K562 (cell line): Measurements from ENCODE around the gene BMPR2. TPM values are rescaled to one million over a fixed set of nuclear protein-coding genes. Genes with fewer than 3 reads are reported as not detected.

Experiments
- ADNP ChIP-seq: fragments of 200-800 bp; sonication (Bioruptor generic); IDR thresholded peaks from 2 replicates; pipeline ENCODE4 v1.6.1; 2016; ENCODE audit warnings: missing genetic modification characterization, missing compliant biosample characterization
- CBFB ChIP-seq: sonication (generic); formaldehyde crosslinking; IDR thresholded peaks from 2 replicates; pipeline ENCODE4 v1.4.0; 2020; ENCODE audit warnings: mild to moderate bottlenecking, missing genetic modification reagents
- DLX4 ChIP-seq: fragments of 250-450 bp; sonication (Bioruptor Pico); IDR thresholded peaks from 2 replicates; pipeline ENCODE4 v1.6.1; 2021; ENCODE audit warnings: mild to moderate bottlenecking
- HCFC1 ChIP-seq: IDR thresholded peaks from 2 replicates; pipeline ENCODE4 v1.6.1; 2012; ENCODE audit warnings: low read depth, low read length, improper control_type of control experiment
- MCM2 ChIP-seq: fragments of 450-650 bp; IDR thresholded peaks from 2 replicates; pipeline ENCODE4 v1.6.1; 2017; ENCODE audit warnings: low read depth, mild to moderate bottlenecking
- PKNOX1 ChIP-seq: fragments of 450-650 bp; IDR thresholded peaks from 2 replicates; pipeline ENCODE4 v1.6.1; 2016
- POLR2H ChIP-seq: IDR thresholded peaks from 2 replicates; pipeline ENCODE4 v1.6.1; 2016; ENCODE audit warnings: missing genetic modification characterization, low read depth, mild to moderate bottlenecking, control low read depth, missing compliant biosample characterization, moderate library complexity
- PREB ChIP-seq: sonication (generic); formaldehyde crosslinking; IDR thresholded peaks from 2 replicates; pipeline ENCODE4 v1.8.1; 2023; ENCODE audit warnings: mild to moderate bottlenecking, missing genetic modification reagents
- RAD51 ChIP-seq: fragments of 450-650 bp; IDR thresholded peaks from 2 replicates; pipeline ENCODE4 v1.7.1; 2016; ENCODE audit warnings: low read depth, mild to moderate bottlenecking, borderline replicate concordance
- RBM34 ChIP-seq: fragments of 200-400 bp; formaldehyde crosslinking; IDR thresholded peaks from 2 replicates; pipeline ENCODE4 v1.6.1; 2018; ENCODE audit warnings: low read length, borderline replicate concordance; ENCODE audit not compliant: insufficient read depth
- SAP30 ChIP-seq: fragments of 200-600 bp; sonication (generic); IDR thresholded peaks from 2 replicates; pipeline ENCODE4 v1.6.1; 2012; ENCODE audit warnings: borderline replicate concordance, low read depth, mild to moderate bottlenecking, moderate library complexity, low read length, control low read depth, inconsistent platforms; ENCODE audit not compliant: insufficient read depth, poor library complexity, severe bottlenecking
- SRSF1 ChIP-seq: fragments of 200-400 bp; formaldehyde crosslinking; IDR thresholded peaks from 2 replicates; pipeline ENCODE4 v1.6.1; 2017; ENCODE audit warnings: mild to moderate bottlenecking, low read depth, low read length, moderate library complexity
- ZNF140 ChIP-seq: fragments of 250-450 bp; sonication (Bioruptor Pico); IDR thresholded peaks from 2 replicates; pipeline ENCODE4 v1.8.0; 2021; ENCODE audit warnings: moderate library complexity, mild to moderate bottlenecking, inconsistent platforms
- ZNF395 ChIP-seq: fragments of 200-800 bp; sonication (Bioruptor generic); IDR thresholded peaks from 2 replicates; pipeline ENCODE4 v1.6.1; 2017; ENCODE audit warnings: missing genetic modification characterization, missing compliant biosample characterization
- ZNF431 ChIP-seq: sonication (generic); formaldehyde crosslinking; IDR thresholded peaks from 2 replicates; pipeline ENCODE4 v1.8.0; 2022; ENCODE audit warnings: mild to moderate bottlenecking, missing genetic modification reagents
- ZNF445 ChIP-seq: fragments of 250-450 bp; sonication (Bioruptor Pico); IDR thresholded peaks from 2 replicates; pipeline ENCODE4 v1.4.0; 2020; ENCODE audit warnings: low read depth, mild to moderate bottlenecking, moderate library complexity
- ZNF77 ChIP-seq: fragments of 250-450 bp; sonication (Bioruptor Pico); IDR thresholded peaks from 2 replicates; pipeline ENCODE4 v1.5.0; 2020
- polyA plus RNA-seq, 8 experiments: library from polyadenylated mRNA; depleted of rRNA in 4 of 8; stranded (reverse) in 5 of 8; unstranded in 3 of 8; fragments of >200 nt; fragmentation: Nextera tagmentation in 2 of 8; fragmentation: Illumina TruSeq in 1 of 8; extraction: Ambion mirVana in 2 of 8; extraction: Trizol in 1 of 8; gene quantifications; 2 replicates each; pipeline versions ENCODE4 v1.2.1 to v1.2.3, GENCODE V29; 2011 to 2014; ENCODE audit warnings: inconsistent platforms in 1 of 8, missing spikeins in 1 of 8
- total RNA-seq, 7 experiments: library from RNA; depleted of rRNA in 6 of 7; stranded (reverse); fragments of >200 nt in 6 of 7; fragmentation: Illumina TruSeq in 2 of 7; extraction: Trizol in 2 of 7; gene quantifications; 2 replicates each; pipeline versions ENCODE4 v1.2.1 to v1.2.3, GENCODE V29; 2011 to 2021; ENCODE audit warnings: low replicate concordance in 1 of 7

Gene BMPR2
- total and polyA plus RNA-seq, 9 of the 15 experiments (the other 6 are each of a cell fraction or from before 2014, with no cell fraction given) = 0.73 to 5.0 (median 3.3) TPM

- TF ChIP-seq SRSF1 (no peak), ZNF77 (no peak), PKNOX1 (peak; percentile 58; the same call in 1 of the 2 replicates), ZNF431 (CRISPR knock-in tag) (no peak), DLX4 (no peak), ADNP (no peak), RBM34 (no peak), RAD51 (no peak), ZNF395 (CRISPR knock-in tag) (no peak), ZNF140 (CRISPR knock-in tag) (no peak), SAP30 (peak; percentile 32), POLR2H (tag) (peak; percentile 36; the same call in 1 of the 2 replicates), MCM2 (no peak), HCFC1 (no peak), CBFB (no peak), PREB (CRISPR knock-in tag) (no peak), ZNF445 (no peak)
Observed at GRCh38 chr2:202375609-202376408, at the start of gene BMPR2 (continued).
